ENCODE data around the gene WIPI1.
"Not testable (repeated sequence)": the region's sequence is repeated elsewhere in the genome, so short reads cannot be mapped to it uniquely, and the experiment has no call there.

WIPI1 gene

DNA sequence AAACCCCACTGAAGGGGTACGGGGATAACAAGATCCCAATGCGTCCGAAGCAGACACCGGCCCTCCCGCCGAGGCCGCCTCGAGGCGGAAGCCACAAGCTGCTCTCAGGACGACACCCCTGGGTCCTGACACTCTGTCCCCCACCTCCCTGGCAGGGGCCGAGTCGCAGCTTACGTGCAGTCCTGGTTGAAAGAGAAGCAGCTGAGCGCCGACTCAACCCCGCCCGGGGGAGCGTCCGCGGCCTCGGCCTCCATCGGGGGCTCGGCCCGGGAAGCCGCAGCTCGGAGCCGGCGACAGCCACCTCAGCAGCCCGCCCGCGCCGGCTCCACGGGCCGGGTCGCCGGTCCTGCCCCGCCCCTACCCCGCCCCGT lies at the start of gene WIPI1:
TSS of gene WIPI1 (minus strand) at position 329 of the 371 bp plus-strand sequence. CDS start at position 254, 75 bp downstream.
- H3K4me3 ChIP-seq (replicated peaks; ENCODE audit: low read depth, low read length) = peak within 1 kb of the TSS; percentile 73
- no peak for DNase-seq (ENCODE audit: low read depth)
- TF ChIP-seq CTCF (IDR thresholded peaks at IDR 0.05; ENCODE audit: low read length, missing control alignments) = no peak

GRCh38 chr17:68505951-68506350 lies 48.7 kb upstream of the WIPI1 start:
- DNase-seq (ENCODE audit: low read depth) = no peak
- no peak overlapping the region for H3K4me3 ChIP-seq (replicated peaks; ENCODE audit: low read depth, low read length)
- no peak for TF ChIP-seq CTCF (IDR thresholded peaks at IDR 0.05; ENCODE audit: low read length, missing control alignments)

DNA sequence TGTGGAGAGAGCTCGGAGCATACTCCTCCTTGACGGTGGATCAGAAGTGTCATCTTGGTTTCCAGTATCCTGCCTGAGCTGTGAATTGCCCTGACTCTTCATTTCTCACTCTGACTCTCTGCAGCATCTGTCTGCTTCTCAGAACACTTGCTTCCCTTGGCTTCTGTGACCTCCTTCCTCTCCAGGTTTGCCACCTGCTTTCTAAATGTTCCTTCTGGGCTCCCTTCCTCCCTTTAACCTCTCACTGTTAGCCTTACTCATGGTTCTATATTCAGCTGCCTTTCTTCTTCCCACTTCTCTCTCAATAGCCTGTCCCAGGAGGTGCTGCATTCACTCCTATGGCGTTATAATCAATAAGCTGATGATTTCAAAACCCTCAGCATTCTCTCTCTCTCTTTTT lies 43.8 kb upstream of the WIPI1 start:
- DNase-seq (ENCODE audit: low read depth) = no peak
- TF ChIP-seq CTCF (IDR thresholded peaks at IDR 0.05; ENCODE audit: low read length, missing control alignments) = no peak
- no peak overlapping the region for H3K4me3 ChIP-seq (replicated peaks; ENCODE audit: low read depth, low read length)

- no peak for DNase-seq (ENCODE audit: low read depth)
- H3K4me3 ChIP-seq (replicated peaks; ENCODE audit: low read depth, low read length) = no peak overlapping the region
- TF ChIP-seq CTCF (IDR thresholded peaks at IDR 0.05; ENCODE audit: low read length, missing control alignments) = no peak
Measured at GRCh38 chr17:68499587-68499986, 42.3 kb upstream of the WIPI1 start.

DNA sequence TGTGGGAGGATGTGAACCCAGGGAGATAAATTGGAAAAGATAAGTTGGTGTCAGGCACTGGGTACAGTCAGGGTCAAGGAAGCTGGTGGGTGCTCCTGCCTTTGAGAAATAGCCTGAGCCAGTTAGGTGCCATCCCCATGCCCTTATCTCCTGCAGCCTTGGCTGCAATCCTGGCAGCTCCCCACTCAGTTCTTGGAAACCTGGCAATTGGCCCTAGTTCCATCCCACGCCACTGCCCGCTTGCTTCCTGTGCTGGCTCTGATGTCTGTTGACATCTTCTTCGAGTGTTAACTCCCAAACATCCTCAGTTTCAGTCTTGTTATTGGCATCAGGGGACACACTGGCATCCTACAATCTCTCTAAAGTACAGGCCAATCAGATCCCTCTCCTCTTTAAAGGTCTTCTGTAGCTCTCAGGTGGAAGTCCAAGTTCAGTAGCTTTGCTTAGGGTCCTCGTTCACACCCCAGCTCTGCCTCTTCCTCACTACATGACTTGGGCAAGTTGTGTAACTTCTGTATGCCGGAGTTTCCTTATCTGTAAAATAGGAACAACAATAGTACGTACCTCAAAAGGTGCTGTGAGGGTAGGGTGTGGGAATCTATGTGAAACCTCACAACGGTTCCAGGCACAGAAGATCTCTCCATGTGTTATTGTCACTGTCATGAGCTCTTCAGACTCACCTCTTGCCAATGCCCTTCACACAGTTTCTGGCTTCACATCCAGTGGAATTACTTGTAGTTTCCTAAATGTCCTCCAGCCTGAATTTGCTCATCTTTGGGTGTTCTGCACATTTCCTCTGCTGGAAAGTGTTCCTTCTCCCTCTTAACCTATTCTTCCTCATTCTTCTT lies 41.4 kb upstream of the WIPI1 start:
- TF ChIP-seq CTCF (IDR thresholded peaks at IDR 0.05; ENCODE audit: low read length, missing control alignments) = no peak
- no peak for DNase-seq (ENCODE audit: low read depth)
- H3K4me3 ChIP-seq (replicated peaks; ENCODE audit: low read depth, low read length) = no peak overlapping the region

- DNase-seq (ENCODE audit: low read depth) = no peak
- TF ChIP-seq CTCF (IDR thresholded peaks at IDR 0.05; ENCODE audit: low read length, missing control alignments) = no peak
- no peak overlapping the region for H3K4me3 ChIP-seq (replicated peaks; ENCODE audit: low read depth, low read length)
Measured at GRCh38 chr17:68497885-68498319, 40.6 kb upstream of the WIPI1 start.

GRCh38 chr17:68495081-68495480 lies 37.8 kb upstream of the WIPI1 start:
- no peak for DNase-seq (ENCODE audit: low read depth)
- no peak for TF ChIP-seq CTCF (IDR thresholded peaks at IDR 0.05; ENCODE audit: low read length, missing control alignments)
- H3K4me3 ChIP-seq (replicated peaks; ENCODE audit: low read depth, low read length) = no peak overlapping the region

DNA sequence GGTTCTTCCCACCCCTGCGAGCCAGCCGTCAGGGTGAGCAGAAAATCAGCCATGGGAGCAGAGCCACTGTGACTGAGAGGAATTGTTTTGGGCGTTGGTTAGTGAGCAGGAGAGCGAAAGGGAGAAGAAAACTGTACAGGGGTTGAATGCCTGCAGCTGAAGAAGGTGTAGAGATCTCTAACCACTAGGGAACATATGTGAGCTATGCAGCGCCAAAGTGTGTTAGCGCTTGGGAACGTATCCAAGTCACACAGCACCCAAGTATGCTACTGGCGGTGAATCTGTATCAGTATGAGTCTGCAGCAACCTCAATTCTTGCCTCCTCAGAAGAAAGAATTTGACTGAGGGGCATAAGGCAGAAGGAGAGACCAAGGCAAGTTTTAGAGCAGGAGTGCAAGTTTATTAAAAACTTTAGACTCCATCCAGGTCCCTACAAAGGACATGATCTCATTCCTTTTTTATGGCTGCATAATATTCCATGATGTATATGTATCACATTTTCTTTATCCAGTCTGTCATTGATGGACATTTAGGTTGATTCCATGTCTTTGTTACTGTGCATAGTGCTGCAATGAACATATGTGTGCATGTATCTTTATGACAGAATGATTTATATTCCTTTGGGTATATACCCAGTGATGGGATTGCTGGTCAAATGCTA lies 35.2 kb upstream of the WIPI1 start:
- H3K4me3 ChIP-seq (replicated peaks; ENCODE audit: low read depth, low read length); DNase-seq (ENCODE audit: low read depth): not testable (repeated sequence)

All from fibroblast of pulmonary artery (primary cell).